Measurements from ENCODE around the gene COQ2.
"Not testable (repeated sequence)": the region's sequence is repeated elsewhere in the genome, so short reads cannot be mapped to it uniquely, and the experiment has no call there.

Gene COQ2

DNA sequence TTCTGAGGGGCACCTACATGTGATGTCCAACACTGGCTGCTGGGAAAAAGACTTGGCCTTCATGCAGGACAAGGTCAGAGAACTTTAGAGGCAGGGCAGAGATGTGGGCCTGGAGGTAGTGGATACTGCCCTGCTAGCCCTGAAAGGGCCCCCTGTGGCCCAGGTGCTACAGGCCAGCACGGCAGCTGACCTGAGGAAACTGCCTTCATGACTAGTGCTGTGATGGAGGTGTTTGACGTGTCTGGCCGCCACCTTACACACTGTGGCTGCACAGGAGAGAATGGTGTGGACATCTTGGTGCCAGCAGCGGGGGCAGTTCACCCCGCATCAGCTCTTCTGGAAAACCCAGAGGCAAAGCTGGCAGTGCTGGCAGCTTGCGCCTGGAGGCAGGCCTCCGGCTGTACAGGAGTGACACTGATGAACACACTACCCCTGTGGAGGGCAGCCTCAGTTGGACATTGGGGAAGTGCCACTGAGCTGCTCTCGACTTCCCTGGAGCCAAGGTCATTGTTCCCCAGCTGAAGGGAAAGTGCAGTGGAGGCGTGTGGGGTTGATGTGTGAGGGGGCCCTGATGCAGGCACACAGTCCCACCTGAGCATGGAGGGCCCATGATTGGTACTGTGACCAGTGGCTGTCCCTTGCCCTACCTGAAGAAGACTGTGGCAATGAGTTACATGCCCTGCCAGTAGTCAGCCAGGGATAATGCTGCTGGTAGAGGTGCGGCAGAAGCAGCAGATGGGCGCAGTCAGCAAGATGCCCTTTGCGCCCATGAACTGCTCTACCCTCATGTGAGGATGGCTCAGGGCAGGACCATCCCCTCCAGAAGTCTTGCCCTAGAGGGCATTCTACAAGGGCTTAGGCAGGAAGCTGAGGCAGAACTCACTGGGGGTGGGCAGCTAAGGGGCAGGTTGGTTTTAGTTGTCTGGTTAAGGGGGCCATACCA is 36.9 kb downstream of the COQ2 start:
- no peak for DNase-seq

DNA sequence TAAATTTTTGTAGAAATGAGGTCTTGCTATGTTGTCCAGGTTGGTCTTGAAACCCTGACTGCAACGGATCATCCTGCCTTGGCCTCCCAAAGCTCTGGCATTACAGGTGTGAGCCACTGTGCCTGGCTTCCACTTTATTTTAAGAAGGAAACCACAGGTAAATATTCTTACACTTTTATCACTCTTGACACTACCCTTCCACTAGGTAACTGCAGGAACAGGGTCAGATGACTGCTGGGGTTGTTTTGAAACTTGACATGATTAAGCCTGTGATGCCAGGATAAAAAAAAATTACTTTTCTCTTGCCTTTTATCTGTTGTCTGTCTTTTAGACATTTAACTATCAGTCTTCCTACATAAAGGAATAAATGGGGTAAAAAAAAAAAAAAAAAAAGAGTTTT is 43.5 kb downstream of the COQ2 start:
- no peak for DNase-seq

- no peak for DNase-seq
Measured at GRCh38 chr4:83240379-83240875, 44.2 kb downstream of the COQ2 start.

- DNase-seq: no peak
Measured at GRCh38 chr4:83238393-83239248, 46.0 kb downstream of the COQ2 start.

- no peak for DNase-seq
Measured at GRCh38 chr4:83237591-83237990, 47.0 kb downstream of the COQ2 start.

- peak; percentile 82 for DNase-seq
Measured at GRCh38 chr4:83235645-83236133, 48.9 kb downstream of the COQ2 start.

GRCh38 chr4:83234902-83235644 is 49.5 kb downstream of the COQ2 start:
- peak; percentile 53 for DNase-seq

DNA sequence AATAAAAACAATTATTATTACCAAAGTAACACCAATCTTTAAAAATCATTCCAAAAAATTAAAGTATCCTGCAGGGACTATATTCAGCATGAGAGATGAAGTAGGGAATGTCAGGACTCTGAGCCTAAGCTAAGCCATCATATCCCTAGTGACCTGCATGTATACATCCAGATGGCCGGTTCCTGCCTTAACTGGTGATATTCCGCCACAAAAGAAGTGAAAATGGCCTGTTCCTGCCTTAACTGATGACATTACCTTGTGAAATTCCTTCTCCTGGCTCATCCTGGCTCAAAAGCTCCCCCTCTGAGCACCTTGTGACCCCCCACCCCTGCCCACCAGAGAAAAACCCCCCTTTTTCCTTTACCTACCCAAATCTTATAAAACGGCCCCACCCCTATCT is 50.2 kb downstream of the COQ2 start:
- DNase-seq: not testable (repeated sequence)

- no peak for DNase-seq
Measured at GRCh38 chr4:83232082-83232481, 52.5 kb downstream of the COQ2 start.

DNA sequence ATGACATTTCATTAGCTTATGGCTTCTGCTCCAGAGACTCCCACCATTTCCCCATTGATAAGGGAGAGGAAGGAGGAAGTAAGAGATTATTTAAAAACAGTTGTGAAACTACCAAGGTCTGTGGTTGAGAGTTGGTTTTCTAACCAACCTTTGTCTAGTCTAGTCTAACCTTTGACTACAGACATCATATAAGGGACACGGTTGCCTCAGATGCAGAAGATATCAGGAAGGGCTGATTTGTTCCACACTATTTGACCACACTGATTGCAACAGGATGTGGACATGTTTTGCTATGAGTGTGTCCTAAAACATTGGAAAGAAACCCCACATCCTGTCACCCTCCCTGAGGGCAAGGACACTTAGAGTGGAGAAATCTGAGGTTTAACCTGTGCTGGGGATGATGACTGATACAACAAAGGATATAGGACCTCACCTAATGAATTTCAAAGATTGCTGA is 53.0 kb downstream of the COQ2 start:
- peak; percentile 80 for DNase-seq

- no peak for DNase-seq
Measured at GRCh38 chr4:83230928-83231327, 53.7 kb downstream of the COQ2 start.

DNA sequence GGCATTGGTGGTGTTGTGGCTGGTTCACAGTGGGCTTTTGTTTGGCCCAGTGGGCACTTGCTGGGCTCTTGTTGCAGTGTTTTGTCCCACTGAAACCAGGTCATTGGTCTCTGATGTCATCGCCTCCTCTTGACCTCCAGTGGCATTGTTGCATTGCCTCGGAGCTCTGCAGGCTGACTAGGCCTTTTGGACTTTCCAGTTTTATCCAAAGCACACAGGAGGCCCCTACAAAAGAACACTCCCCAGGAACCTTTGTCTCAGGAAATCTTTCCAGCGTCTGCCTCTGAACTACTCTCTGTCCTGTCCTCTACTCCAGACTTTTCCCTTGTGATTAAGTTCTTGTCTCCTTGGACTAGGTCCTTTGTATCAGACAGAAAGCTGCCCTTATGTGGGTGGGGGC is 54.8 kb downstream of the COQ2 start:
- no peak for DNase-seq

GRCh38 chr4:83228231-83228630 is 56.4 kb downstream of the COQ2 start:
- no peak for DNase-seq

GRCh38 chr4:83224502-83225197 is 59.9 kb downstream of the COQ2 start:
- no peak for DNase-seq

DNA sequence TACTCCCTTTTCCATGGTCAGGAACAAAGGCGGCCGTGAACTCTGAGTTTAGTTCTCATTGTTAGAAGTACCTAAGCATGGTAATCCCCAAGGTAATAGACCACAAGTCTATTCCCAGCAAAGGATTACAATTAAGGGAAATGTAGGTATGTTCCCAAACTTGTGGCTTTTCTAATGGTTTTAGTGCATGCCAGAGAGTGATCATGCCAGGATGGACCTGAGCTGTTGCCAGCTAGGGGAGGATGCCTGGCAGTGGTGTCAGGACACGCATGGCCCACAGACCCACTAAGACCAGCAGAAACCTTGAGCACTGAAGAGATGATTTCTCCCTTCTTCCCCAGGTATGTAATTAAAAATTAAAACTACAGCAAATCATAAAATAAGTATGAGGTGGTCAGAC is 60.8 kb downstream of the COQ2 start:
- DNase-seq: no peak

- DNase-seq: no peak
Measured at GRCh38 chr4:83221897-83222441, 62.6 kb downstream of the COQ2 start.

DNA sequence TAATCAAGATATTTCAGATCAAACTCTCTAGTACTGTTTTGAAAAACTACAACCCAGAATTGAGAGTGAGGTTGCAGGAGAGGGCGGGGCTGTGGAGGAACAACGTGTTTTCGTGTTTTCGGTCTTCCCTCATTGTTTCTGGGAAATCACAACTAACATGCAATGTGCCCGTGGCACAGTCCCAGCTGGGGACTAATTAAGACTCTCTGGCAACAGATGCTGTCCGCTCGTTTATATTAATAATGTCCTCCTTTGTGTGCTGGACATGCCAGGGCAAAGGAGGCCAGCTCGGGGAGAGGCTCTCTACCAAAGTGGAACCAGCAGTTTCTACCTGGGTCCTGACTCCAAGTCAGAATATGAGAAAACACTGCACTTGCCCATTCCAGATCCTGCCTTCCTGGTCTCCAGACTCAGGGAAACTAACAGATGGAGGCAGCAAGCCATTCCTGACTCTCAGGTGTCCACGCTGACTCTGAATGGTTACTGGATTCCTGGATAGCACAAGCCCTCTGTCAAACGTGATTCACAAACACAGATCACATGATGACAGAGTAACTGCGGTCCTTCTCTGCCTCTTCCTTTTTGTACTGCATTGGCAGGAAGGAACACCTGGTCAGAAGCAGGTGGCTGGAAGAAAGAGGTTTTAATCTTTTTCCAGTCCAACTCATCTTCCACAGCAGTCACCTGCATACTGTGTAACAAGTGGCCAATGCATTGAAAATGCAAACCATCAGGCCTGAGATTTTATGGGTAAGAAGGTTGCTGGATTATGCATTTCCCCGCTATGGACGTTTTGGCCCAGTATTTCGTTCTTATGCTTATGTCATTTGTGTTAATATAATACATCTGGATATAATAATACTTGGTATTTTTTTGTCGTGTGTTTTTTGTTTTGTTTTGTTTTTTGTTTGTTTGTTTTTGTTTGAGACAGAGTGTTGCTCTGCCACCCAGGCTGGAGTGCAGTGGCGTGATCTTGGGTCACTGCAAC is 65.0 kb downstream of the COQ2 start:
- peak; percentile 84 for DNase-seq

GRCh38 chr4:83217721-83218522 is 66.7 kb downstream of the COQ2 start:
- DNase-seq: peak; percentile 91

- no peak for DNase-seq
Measured at GRCh38 chr4:83216959-83217683, 67.5 kb downstream of the COQ2 start.

Data from activated CD4-positive, alpha-beta T cell treated with anti-CD3 and anti-CD28 coated beads, Interleukin-2, Interleukin-6, amounts not matched to agents 100 ng/mL and 50 ng/mL, durations not matched to agents 16 hours and 8 hours (primary cell).